ENCODE measurements around the gene KCMF1. TPM values are rescaled to one million over a fixed set of nuclear protein-coding genes. Genes with fewer than 3 reads are reported as not detected.

The KCMF1 gene
- total and polyA plus RNA-seq, 2 of the 13 experiments (the other 11 are each of a cell fraction or from before 2014, with no cell fraction given), result 62.1 to 116 TPM

GRCh38 chr2:84959566-84960506 lies 11.1 kb upstream of the KCMF1 start (continued):
- 0 out of 2 replicates have a peak, but pooled peaks have one; percentile 11 for TF ChIP-seq ZHX2 (IDR thresholded peaks at IDR 0.05; ENCODE audit: low read depth)
- no peak for TF ChIP-seq ZHX2 (CRISPR knock-in tag; IDR thresholded peaks at IDR 0.05; ENCODE audit: borderline replicate concordance)
- TF ChIP-seq PITX1 (CRISPR knock-in tag; IDR thresholded peaks at IDR 0.05), result 0 out of 2 replicates have a peak, but pooled peaks have one; percentile 28
- TF ChIP-seq KLF11 (CRISPR knock-in tag; IDR thresholded peaks at IDR 0.05), result no peak
- 0 out of 2 replicates have a peak, but pooled peaks have one; percentile 28 for TF ChIP-seq TARDBP (CRISPR knock-in tag; IDR thresholded peaks at IDR 0.05)
- TF ChIP-seq ZFY (CRISPR knock-in tag; IDR thresholded peaks at IDR 0.05), result no peak
- TF ChIP-seq GATAD2A (CRISPR knock-in tag; IDR thresholded peaks at IDR 0.05), result peak; percentile 23; the same call in 1 of the 2 replicates
- TF ChIP-seq ZNF331 (CRISPR knock-in tag; IDR thresholded peaks at IDR 0.05), result no peak
- TF ChIP-seq FOXP4 (CRISPR knock-in tag; IDR thresholded peaks at IDR 0.05), result 0 out of 2 replicates have a peak, but pooled peaks have one; percentile 17
- TF ChIP-seq SOX13 (IDR thresholded peaks at IDR 0.05), result no peak
- 0 out of 4 replicates have a peak, but pooled peaks of 1 of the 2 experiments have one; percentile 6 for TF ChIP-seq SOX13 (CRISPR knock-in tag; conservative IDR thresholded peaks at IDR 0.05 in 1 of 2, IDR thresholded peaks at IDR 0.05 in 1 of 2)
- TF ChIP-seq POLR2A (IDR thresholded peaks at IDR 0.05; ENCODE audit: insufficient read depth in 1 of 2, low read depth in 2 of 2, low read length in 2 of 2), result 0 out of 4 replicates have a peak, but pooled peaks of 1 of the 2 experiments have one; percentile 10
- TF ChIP-seq ARNTL (CRISPR knock-in tag; IDR thresholded peaks at IDR 0.05), result no peak
